ENCODE measurements around the gene LYST. TPM values are rescaled to one million over a fixed set of nuclear protein-coding genes. Genes with fewer than 3 reads are reported as not detected.

Gene LYST
- total and polyA plus RNA-seq, 7 donors = 2.4 to 8.6 (median 5.6) TPM

DNA sequence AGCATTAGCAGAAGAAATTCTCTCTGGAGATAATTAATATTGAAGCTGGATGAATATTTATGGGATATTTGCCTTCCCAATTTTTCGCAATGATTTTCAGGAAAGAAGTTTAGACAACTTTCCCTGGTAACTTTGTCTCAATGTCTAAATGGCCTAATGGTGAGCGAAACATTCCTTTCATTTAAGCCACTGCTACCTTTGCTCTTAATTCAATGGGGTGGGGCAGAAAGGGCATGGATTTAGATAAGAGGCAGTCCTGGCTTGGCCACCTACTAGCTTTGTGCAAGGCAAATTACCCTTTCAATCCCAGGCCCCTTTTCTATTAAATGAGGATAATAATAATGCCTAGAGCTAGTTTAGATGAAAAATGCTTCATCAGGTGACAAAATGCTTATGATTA lies 27.1 kb upstream of the LYST start:
- H3K4me1 ChIP-seq = no peaks in the 10 kb centered on the region
- H3K27ac ChIP-seq = no peak overlapping the region
- WGBS, 3 donors = 95 to 100% (median 98%) methylated on average over 2 of the region's 2 CpGs
- no peaks in the 10 kb centered on the region for H3K9me3 ChIP-seq
- H3K27me3 ChIP-seq (ENCODE audit: insufficient read depth in 3 of 3, low read length in 2 of 3) = no peaks in the 10 kb centered on the region
- H3K36me3 ChIP-seq (ENCODE audit: insufficient read depth in 1 of 2, low read depth in 1 of 2) = no peaks in the 10 kb centered on the region
- no peak overlapping the region for H3K4me3 ChIP-seq
- DNase-seq (no peak), ATAC-seq (no peak)
- intact Hi-C loops (cut with DNase I) = no loop called here
- TF ChIP-seq, protein P1, sequence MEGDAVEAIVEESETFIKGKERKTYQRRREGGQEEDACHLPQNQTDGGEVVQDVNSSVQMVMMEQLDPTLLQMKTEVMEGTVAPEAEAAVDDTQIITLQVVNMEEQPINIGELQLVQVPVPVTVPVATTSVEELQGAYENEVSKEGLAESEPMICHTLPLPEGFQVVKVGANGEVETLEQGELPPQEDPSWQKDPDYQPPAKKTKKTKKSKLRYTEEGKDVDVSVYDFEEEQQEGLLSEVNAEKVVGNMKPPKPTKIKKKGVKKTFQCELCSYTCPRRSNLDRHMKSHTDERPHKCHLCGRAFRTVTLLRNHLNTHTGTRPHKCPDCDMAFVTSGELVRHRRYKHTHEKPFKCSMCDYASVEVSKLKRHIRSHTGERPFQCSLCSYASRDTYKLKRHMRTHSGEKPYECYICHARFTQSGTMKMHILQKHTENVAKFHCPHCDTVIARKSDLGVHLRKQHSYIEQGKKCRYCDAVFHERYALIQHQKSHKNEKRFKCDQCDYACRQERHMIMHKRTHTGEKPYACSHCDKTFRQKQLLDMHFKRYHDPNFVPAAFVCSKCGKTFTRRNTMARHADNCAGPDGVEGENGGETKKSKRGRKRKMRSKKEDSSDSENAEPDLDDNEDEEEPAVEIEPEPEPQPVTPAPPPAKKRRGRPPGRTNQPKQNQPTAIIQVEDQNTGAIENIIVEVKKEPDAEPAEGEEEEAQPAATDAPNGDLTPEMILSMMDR (IDR thresholded peaks at IDR 0.05) = no peak

DNA sequence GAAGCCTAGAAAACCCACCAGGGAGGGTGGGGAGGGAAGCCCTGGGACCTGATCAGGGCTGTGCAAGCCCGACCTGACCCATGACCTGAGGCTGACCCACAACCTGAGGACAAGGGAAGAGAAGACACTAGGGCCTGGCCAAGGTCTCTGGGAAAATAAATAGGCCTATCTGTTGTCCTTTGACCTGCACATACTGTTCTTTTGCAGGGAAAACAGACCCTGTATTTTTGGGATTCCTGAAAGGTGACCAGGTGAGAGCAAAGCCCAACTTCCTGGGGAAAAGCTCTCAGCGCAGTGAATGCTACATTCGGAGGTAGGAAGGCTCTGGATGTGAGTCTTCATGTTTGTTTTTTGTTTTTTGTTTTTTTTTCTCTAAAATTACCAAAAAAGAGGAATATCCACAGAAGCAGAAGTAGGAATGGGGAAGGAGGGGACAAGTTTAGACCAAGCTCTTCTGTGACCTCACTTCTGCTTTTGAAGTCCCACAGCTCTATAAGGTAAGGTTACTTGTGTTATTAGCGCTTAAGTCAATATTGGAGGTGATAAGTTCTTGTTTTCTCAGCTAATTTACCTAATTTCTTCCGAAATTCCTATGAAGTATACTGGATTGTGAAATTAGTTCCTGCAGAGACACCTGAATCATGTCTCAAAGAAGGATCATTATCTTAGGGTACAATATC lies 26.2 kb upstream of the LYST start:
- TF ChIP-seq, protein P1 (IDR thresholded peaks at IDR 0.05) = no peak
- DNase-seq (no peak), ATAC-seq (no peak)
- Histone ChIP-seq H3K36me3 (ENCODE audit: insufficient read depth in 1 of 2, low read depth in 1 of 2) (no peaks in the 10 kb centered on the region), H3K27ac (no peak overlapping the region), H3K4me3 (no peak overlapping the region), H3K4me1 (no peaks in the 10 kb centered on the region), H3K9me3 (no peaks in the 10 kb centered on the region), H3K27me3 (ENCODE audit: insufficient read depth in 3 of 3, low read length in 2 of 3) (no peaks in the 10 kb centered on the region)
- intact Hi-C loops (cut with DNase I) = no loop called here
- WGBS, 3 donors = 79 to 86% (median 84%) methylated on average over 5 of the region's 5 CpGs

DNA sequence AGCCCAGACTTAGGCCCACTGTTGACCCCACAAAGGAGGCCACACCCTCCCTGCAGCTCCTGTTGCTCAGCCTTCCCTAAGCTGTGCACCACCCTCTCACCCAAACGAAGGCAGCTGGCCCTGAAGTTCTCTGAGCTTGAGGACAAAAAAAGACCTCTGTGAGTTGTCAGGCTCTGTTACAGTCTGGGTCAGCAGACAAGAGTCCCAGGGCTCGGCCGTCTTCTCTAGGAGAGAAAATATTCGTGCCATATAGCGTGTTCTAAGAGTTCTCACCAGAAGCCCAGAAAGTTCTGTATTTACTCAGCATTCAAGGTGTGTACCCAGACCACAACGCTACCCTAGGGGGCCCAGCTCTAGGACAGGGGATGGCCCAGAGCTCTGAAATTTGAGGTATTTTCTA lies 25.5 kb upstream of the LYST start:
- intact Hi-C loops (cut with DNase I) = no loop called here
- no peaks in the 10 kb centered on the region for H3K4me1 ChIP-seq

DNA sequence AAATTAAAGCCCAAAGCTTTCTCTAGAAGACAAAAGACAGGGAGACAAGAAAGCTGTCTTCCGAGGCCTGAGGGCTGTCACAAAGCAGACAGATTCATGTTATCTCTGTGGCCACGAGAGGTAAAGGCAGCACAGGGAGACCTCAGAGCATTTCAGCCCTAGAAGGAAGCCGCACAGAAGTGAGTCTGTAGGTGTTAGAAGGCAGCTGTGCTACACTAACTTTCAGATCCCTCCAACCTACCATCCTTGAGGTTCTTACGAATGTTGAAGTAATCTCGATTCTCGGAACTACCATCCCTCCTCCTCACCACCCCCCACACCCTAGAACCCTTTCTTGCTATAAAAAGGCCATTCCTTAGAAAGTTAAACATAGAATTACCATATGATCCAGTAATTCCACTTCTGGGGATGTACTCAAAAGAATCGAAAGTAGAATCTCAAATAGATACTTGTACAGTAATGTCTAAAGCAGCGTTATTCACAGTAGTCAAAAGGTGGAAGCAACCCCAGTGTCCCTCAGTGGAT lies 21.5 kb upstream of the LYST start:
- H3K4me3 ChIP-seq = no peak overlapping the region
- intact Hi-C loops (cut with DNase I) = no loop called here
- H3K4me1 ChIP-seq = peaks cover 5% of the 10 kb centered on the region
- no peaks in the 10 kb centered on the region for H3K27me3 ChIP-seq (ENCODE audit: insufficient read depth in 3 of 3, low read length in 2 of 3)
- ATAC-seq (no peak), DNase-seq (no peak)
- H3K27ac ChIP-seq = no peak overlapping the region
- WGBS, 3 donors = 92 to 96% (median 93%) methylated on average over 8 of the region's 8 CpGs
- no peaks in the 10 kb centered on the region for H3K36me3 ChIP-seq (ENCODE audit: insufficient read depth in 1 of 2, low read depth in 1 of 2)
- TF ChIP-seq, protein P1 (IDR thresholded peaks at IDR 0.05) = no peak
- H3K9me3 ChIP-seq = no peaks in the 10 kb centered on the region

More for the DNA sequence above, 25.5 kb upstream of the LYST start:
- Histone ChIP-seq H3K36me3 (ENCODE audit: insufficient read depth in 1 of 2, low read depth in 1 of 2) (no peaks in the 10 kb centered on the region), H3K27ac (no peak overlapping the region), H3K4me3 (no peak overlapping the region), H3K27me3 (ENCODE audit: insufficient read depth in 3 of 3, low read length in 2 of 3) (no peaks in the 10 kb centered on the region), H3K9me3 (no peaks in the 10 kb centered on the region)
- 70 to 80% (median 79%) methylated on average over 6 of the region's 6 CpGs for WGBS, 3 donors
- ATAC-seq (no peak), DNase-seq (no peak)
- TF ChIP-seq, protein P1 (IDR thresholded peaks at IDR 0.05) = no peak

DNA sequence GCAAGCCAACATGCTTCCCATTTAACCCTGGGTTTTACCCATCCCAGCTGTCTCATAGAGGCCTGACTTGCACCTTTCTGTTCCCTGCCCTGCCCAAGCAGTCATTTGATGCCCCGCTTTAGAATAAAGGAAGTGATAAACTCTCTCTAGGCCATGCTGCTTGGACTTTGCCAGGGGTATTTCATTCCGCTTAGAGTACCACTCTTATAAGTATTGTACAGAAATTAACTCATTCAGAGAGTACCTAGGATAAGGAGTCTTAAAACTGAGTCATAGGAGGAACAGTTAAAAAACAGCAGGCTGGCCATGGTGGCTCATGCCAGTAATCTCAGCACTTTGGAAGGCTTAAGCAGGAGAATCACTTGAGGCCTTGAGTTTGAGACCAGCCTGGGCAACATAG lies 21.0 kb upstream of the LYST start:
- no peaks in the 10 kb centered on the region for H3K36me3 ChIP-seq (ENCODE audit: insufficient read depth in 1 of 2, low read depth in 1 of 2)
- intact Hi-C loops (cut with DNase I) = no loop called here
- no peaks in the 10 kb centered on the region for H3K27me3 ChIP-seq (ENCODE audit: insufficient read depth in 3 of 3, low read length in 2 of 3)
- H3K9me3 ChIP-seq = no peaks in the 10 kb centered on the region
- ATAC-seq (no peak), DNase-seq (no peak)
- no peak overlapping the region for H3K27ac ChIP-seq
- H3K4me3 ChIP-seq = no peak overlapping the region
- peaks cover 5% of the 10 kb centered on the region for H3K4me1 ChIP-seq
- 89 to 92% (median 89%) methylated on average over 2 of the region's 2 CpGs for WGBS, 3 donors
- TF ChIP-seq, protein P1 (IDR thresholded peaks at IDR 0.05) = no peak
